SK-N-SH (cell line): ENCODE data around the gene FLYWCH2. TPM values are rescaled to one million over a fixed set of nuclear protein-coding genes. Genes with fewer than 3 reads are reported as not detected.

ENCODE experiments used
- CTCF ChIA-PET: fragments of 300-600, 350-600 bp; formaldehyde crosslinking; extraction: SDS; loops from one replicate; lab custom pipeline; 2021; lab: Yijun Ruan, JAX
- POLR2A ChIA-PET: fragments of 350-600 bp; sonication (Branson Sonifier 250); formaldehyde crosslinking; extraction: SDS; loops from one replicate; lab custom pipeline; 2020; ENCODE audit warnings: antibody characterized with exemption, inconsistent platforms; lab: Yijun Ruan, JAX
- DNase-seq: peaks from one replicate; pipeline ENCODE4 v3.0.0; 2012
- H2AFZ ChIP-seq: fragments of 200-600 bp; sonication (generic); 2 replicates; pipeline ENCODE4 v1.8.1; 2016; ENCODE audit warnings: antibody characterized with exemption, mild to moderate bottlenecking, low read depth
- H3F3A ChIP-seq: fragments of 200-600 bp; sonication (generic); replicated peaks from 2 replicates; pipeline ENCODE3; 2016; ENCODE audit warnings: antibody characterized with exemption, mild to moderate bottlenecking; ENCODE audit not compliant: insufficient read depth
- H3K27ac ChIP-seq, 2 experiments: fragments of 200-500 bp in 1 of 2; fragments of 200-600 bp in 1 of 2; sonication (Bioruptor generic) in 1 of 2; sonication (generic), shearing (Covaris generic) in 1 of 2; 2 replicates each; pipeline versions ENCODE4 v1.5.1 to v1.6.1; 2014 to 2016; ENCODE audit warnings: low read depth in 2 of 2, inconsistent platforms in 1 of 2, low read length in 1 of 2, mild to moderate bottlenecking in 1 of 2, mixed read lengths in 1 of 2
- H3K27me3 ChIP-seq: fragments of 200-600 bp; sonication (generic), shearing (Covaris generic); 2 replicates; pipeline ENCODE4 v1.6.1; 2016; ENCODE audit warnings: mixed run types; ENCODE audit not compliant: insufficient read depth
- H3K36me3 ChIP-seq, 2 experiments: fragments of 200-500 bp in 1 of 2; fragments of 200-600 bp in 1 of 2; sonication (Bioruptor generic) in 1 of 2; sonication (generic) in 1 of 2; replicated peaks in 1 of 2; 2 replicates each; pipeline versions ENCODE3 to v1.5.1; 2014 to 2016; ENCODE audit warnings: low read length in 1 of 2, mild to moderate bottlenecking in 1 of 2; ENCODE audit not compliant: insufficient read depth in 2 of 2, control insufficient read depth in 1 of 2
- H3K4me1 ChIP-seq, 2 experiments: fragments of 200-500 bp in 1 of 2; fragments of 200-600 bp in 1 of 2; sonication (Bioruptor generic) in 1 of 2; sonication (generic), shearing (Covaris generic) in 1 of 2; 2 replicates each; pipeline versions ENCODE4 v1.5.1 to v1.6.1; 2014 to 2016; ENCODE audit warnings: low read depth in 1 of 2, low read length in 1 of 2, mixed run types in 1 of 2; ENCODE audit not compliant: insufficient read depth in 2 of 2, control insufficient read depth in 1 of 2
- H3K4me2 ChIP-seq: fragments of 200-600 bp; sonication (generic), shearing (Covaris generic); 2 replicates; pipeline ENCODE4 v1.6.1; 2017; ENCODE audit warnings: mixed run types
- H3K4me3 ChIP-seq, 2 experiments: fragments of 200-500 bp in 1 of 2; fragments of 200-600 bp in 1 of 2; sonication (Bioruptor generic) in 1 of 2; sonication (generic), shearing (Covaris generic) in 1 of 2; 2 replicates each; pipeline versions ENCODE4 v1.5.1 to v1.8.1; 2014 to 2016; ENCODE audit warnings: low read depth in 2 of 2, inconsistent platforms in 1 of 2, low read length in 1 of 2, mild to moderate bottlenecking in 1 of 2, mixed read lengths in 1 of 2, moderate library complexity in 1 of 2
- H3K79me2 ChIP-seq: fragments of 200-600 bp; sonication (generic); 2 replicates; pipeline ENCODE4 v1.8.1; 2017; ENCODE audit warnings: mild to moderate bottlenecking; ENCODE audit not compliant: insufficient read depth
- H3K9ac ChIP-seq: fragments of 200-600 bp; sonication (generic); 2 replicates; pipeline ENCODE4 v1.6.1; 2017; ENCODE audit warnings: mixed run types
- H3K9me2 ChIP-seq: fragments of 200-600 bp; sonication (generic); 2 replicates; pipeline ENCODE4 v1.6.1; 2017; ENCODE audit warnings: mixed run types
- H3K9me3 ChIP-seq: fragments of 200-600 bp; sonication (generic); 2 replicates; pipeline ENCODE4 v1.6.1; 2017; ENCODE audit warnings: mixed run types, mild to moderate bottlenecking, moderate library complexity
- H4K20me1 ChIP-seq: fragments of 200-600 bp; sonication (generic); 2 replicates; pipeline ENCODE4 v1.6.1; 2017; ENCODE audit warnings: mild to moderate bottlenecking, mixed run types; ENCODE audit not compliant: insufficient read depth
- CTCF ChIP-seq: fragments of 200-600 bp; sonication (generic); IDR thresholded peaks from 2 replicates; pipeline ENCODE4 v1.6.1; 2017; ENCODE audit warnings: antibody characterized with exemption, mild to moderate bottlenecking, moderate library complexity
- ELF1 ChIP-seq: IDR thresholded peaks from 2 replicates; pipeline ENCODE4 v1.4.0; 2012
- EZH2phosphoT487 ChIP-seq: fragments of 200-600 bp; sonication (generic); IDR thresholded peaks from 2 replicates; pipeline ENCODE4 v1.6.1; 2017; ENCODE audit warnings: low read depth, mixed run types, mild to moderate bottlenecking, antibody characterized with exemption, moderate library complexity, borderline replicate concordance
- FOXJ3 ChIP-seq: sonication (generic); formaldehyde crosslinking; IDR thresholded peaks from 2 replicates; pipeline ENCODE4 v1.5.1; 2020; ENCODE audit warnings: mild to moderate bottlenecking, missing genetic modification reagents
- FOXM1 ChIP-seq: IDR thresholded peaks from 2 replicates; pipeline ENCODE4 v1.4.0; 2012; ENCODE audit warnings: low read depth, mild to moderate bottlenecking
- IRF3 ChIP-seq: fragments of 150-350 bp; IDR thresholded peaks from 2 replicates; pipeline ENCODE4 v1.6.1; 2016; ENCODE audit warnings: mild to moderate bottlenecking, low read depth, low read length
- MXI1 ChIP-seq: IDR thresholded peaks from 2 replicates; pipeline ENCODE4 v1.6.1; 2012; ENCODE audit warnings: mild to moderate bottlenecking, low read depth, low read length, improper control_type of control experiment
- NFIC ChIP-seq: IDR thresholded peaks from 2 replicates; pipeline ENCODE4 v1.4.0; 2012; ENCODE audit warnings: borderline replicate concordance
- RCOR1 ChIP-seq: fragments of 150-350 bp; IDR thresholded peaks from 2 replicates; pipeline ENCODE4 v1.6.1; 2017; ENCODE audit warnings: antibody characterized with exemption, low read length
- REST ChIP-seq: IDR thresholded peaks from 2 replicates; pipeline ENCODE4 v1.6.1; 2012; ENCODE audit warnings: mild to moderate bottlenecking, low read depth, low read length, moderate library complexity
- SIN3A ChIP-seq: IDR thresholded peaks from 2 replicates; pipeline ENCODE4 v1.6.1; 2012; ENCODE audit warnings: low read depth, mild to moderate bottlenecking, low read length, moderate library complexity, borderline replicate concordance
- SMC3 ChIP-seq: IDR thresholded peaks from 2 replicates; pipeline ENCODE4 v1.6.1; 2012; ENCODE audit warnings: low read depth, low read length, improper control_type of control experiment
- TCF12 ChIP-seq: IDR thresholded peaks from 2 replicates; pipeline ENCODE4 v1.4.0; 2012
- USF2 ChIP-seq: fragments of 150-350 bp; IDR thresholded peaks from 2 replicates; pipeline ENCODE4 v1.6.1; 2017; ENCODE audit warnings: antibody characterized with exemption, low read length, low read depth, borderline replicate concordance
- WGBS: methylation state at CpG from one replicate; pipeline ENCODE4 v1.1.6; 2017; ENCODE audit warnings: low lambda C conversion rate; 5-methylcytosine and 5-hydroxymethylcytosine counted together
- polyA plus RNA-seq, 3 experiments: library from polyadenylated mRNA; depleted of rRNA; stranded (reverse); fragments of >200 nt; gene quantifications; 2 replicates each; pipeline ENCODE4 v1.2.3, GENCODE V29; 2012
- TF ChIP-seq, protein P1 (sequence below): IDR thresholded peaks from 2 replicates; pipeline ENCODE4 v1.4.0; 2012; ENCODE audit warnings: low read depth, borderline replicate concordance
- TF ChIP-seq, protein P2 (sequence below): IDR thresholded peaks from 2 replicates; pipeline ENCODE4; 2012
- TF ChIP-seq, protein P3 (sequence below): IDR thresholded peaks from 2 replicates; pipeline ENCODE4 v1.4.0; 2012; ENCODE audit warnings: low read depth

The FLYWCH2 gene
- polyA plus RNA-seq, 1 of the 3 experiments (the other 2 are of a cell fraction), result 64.8 TPM

DNA sequence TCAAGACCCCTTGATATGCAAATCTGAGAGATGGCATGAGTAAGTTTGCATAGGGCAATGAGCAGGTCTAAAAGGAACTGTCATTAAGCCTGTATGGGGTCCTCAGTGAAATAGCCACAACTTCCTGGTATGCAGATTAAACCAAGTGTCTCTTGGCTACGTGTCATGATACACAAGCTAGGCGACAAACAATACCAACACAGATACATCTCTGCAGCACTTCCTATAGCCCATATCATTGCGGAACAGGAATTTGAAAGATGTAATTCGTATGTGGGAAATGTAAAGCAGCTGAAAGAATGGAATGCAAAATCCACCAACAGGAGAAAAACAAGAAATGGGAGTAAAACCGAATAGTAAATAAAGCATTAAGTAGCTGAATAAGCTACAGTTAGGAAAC is 37.9 kb upstream of the FLYWCH2 start (continued):
- TF ChIP-seq IRF3 (no peak), FOXJ3 (CRISPR knock-in tag) (no peak), FOXM1 (no peak), NFIC (no peak), USF2 (no peak)
- TF ChIP-seq, protein P1, sequence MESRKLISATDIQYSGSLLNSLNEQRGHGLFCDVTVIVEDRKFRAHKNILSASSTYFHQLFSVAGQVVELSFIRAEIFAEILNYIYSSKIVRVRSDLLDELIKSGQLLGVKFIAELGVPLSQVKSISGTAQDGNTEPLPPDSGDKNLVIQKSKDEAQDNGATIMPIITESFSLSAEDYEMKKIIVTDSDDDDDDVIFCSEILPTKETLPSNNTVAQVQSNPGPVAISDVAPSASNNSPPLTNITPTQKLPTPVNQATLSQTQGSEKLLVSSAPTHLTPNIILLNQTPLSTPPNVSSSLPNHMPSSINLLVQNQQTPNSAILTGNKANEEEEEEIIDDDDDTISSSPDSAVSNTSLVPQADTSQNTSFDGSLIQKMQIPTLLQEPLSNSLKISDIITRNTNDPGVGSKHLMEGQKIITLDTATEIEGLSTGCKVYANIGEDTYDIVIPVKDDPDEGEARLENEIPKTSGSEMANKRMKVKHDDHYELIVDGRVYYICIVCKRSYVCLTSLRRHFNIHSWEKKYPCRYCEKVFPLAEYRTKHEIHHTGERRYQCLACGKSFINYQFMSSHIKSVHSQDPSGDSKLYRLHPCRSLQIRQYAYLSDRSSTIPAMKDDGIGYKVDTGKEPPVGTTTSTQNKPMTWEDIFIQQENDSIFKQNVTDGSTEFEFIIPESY, result no peak
- TF ChIP-seq, protein P2, sequence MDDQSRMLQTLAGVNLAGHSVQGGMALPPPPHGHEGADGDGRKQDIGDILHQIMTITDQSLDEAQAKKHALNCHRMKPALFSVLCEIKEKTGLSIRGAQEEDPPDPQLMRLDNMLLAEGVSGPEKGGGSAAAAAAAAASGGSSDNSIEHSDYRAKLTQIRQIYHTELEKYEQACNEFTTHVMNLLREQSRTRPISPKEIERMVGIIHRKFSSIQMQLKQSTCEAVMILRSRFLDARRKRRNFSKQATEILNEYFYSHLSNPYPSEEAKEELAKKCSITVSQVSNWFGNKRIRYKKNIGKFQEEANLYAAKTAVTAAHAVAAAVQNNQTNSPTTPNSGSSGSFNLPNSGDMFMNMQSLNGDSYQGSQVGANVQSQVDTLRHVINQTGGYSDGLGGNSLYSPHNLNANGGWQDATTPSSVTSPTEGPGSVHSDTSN, result no peak

DNA sequence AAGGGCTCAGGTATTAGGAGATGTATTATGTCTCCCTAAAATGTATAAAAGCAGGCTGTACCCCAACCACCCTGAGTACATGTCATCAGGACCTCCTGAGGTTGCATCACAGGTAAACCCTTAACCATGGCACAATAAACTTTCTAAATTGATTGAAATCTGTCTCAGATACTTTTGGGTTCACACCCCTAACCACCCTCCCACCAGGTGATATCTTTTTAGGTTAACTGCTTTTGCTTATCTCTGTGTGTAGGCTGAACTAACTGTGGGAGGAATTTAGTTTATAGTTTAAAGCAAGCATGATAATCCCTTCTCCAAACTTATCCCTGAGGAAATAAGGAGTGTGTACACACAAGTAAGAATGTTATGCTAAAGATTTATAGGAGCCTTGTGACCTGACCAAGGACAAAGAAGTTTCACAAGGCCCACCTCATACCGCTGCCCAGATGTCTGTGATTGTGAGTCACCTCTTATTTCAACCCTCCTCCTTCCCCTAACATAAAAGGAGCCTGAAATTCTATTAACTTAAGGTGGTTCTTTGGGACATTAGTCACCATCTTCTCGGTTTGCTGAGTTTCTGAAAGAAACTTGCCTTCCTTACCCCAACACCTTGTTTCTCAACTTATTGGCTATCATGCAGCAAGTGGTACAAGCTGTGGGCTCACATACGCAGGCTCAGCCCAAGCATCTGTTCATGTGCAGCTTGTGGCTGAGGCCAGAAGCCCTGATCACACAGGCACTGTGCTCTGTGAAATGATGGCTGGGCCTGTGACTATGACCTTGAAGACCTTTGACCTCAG is 36.3 kb upstream of the FLYWCH2 start:
- Histone ChIP-seq H3K27me3 (peaks cover 5% of the 10 kb centered on the region; the same call in 1 of the 2 replicates), H3K4me1 (no peaks in the 10 kb centered on the region; a peak in 1 of 4 replicates), H3K27ac (no peak overlapping the region), H4K20me1 (no peaks in the 10 kb centered on the region), H3F3A (no peaks in the 10 kb centered on the region), H3K79me2 (no peaks in the 10 kb centered on the region), H2AFZ (no peak overlapping the region), H3K9me3 (no peaks in the 10 kb centered on the region), H3K9me2 (no peaks in the 10 kb centered on the region), H3K36me3 (no peaks in the 10 kb centered on the region), H3K4me3 (no peak overlapping the region), H3K4me2 (no peak overlapping the region), H3K9ac (no peak overlapping the region)
- POLR2A ChIA-PET, result no interaction called here
- DNase-seq, result no peak
- CTCF ChIA-PET, result interaction anchor here (3.0 kb wide), 1 partner anchor 22 kb away, joined by 11 read pairs; no protein-coding TSS in a partner anchor
- 48% methylated on average over 3 of the region's 3 CpGs for WGBS
- TF ChIP-seq FOXJ3 (CRISPR knock-in tag) (no peak), SIN3A (no peak), MXI1 (no peak), REST (no peak), SMC3 (no peak), RCOR1 (no peak), ELF1 (no peak), TCF12 (no peak), EZH2phosphoT487 (no peak), CTCF (no peak)
- TF ChIP-seq, protein P2, result no peak
- TF ChIP-seq, protein P3, sequence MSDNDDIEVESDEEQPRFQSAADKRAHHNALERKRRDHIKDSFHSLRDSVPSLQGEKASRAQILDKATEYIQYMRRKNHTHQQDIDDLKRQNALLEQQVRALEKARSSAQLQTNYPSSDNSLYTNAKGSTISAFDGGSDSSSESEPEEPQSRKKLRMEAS, result no peak
